CD14-positive monocyte (primary cell): ENCODE measurements around the gene PDE11A. TPM values are rescaled to one million over a fixed set of nuclear protein-coding genes. Genes with fewer than 3 reads are reported as not detected.

Experiments
- DNase-seq, 3 donors: peaks; one replicate each; pipeline ENCODE4 v3.0.0-alpha.2; 2011 to 2022
- H2AFZ ChIP-seq: 2 replicates; pipeline ENCODE4 v1.6.0; 2012; ENCODE audit warnings: mild to moderate bottlenecking, low read depth, low read length, inconsistent platforms; ENCODE audit not compliant: insufficient read depth, poor library complexity, severe bottlenecking
- H3K27ac ChIP-seq, 2 donors: 1 replicate in 1 of 2; 2 replicates in 1 of 2; pipeline ENCODE4 v1.5.1; 2012 to 2013; ENCODE audit warnings: low read length in 2 of 2, control low read depth in 1 of 2, inconsistent platforms in 1 of 2, low read depth in 1 of 2, mild to moderate bottlenecking in 1 of 2
- H3K27me3 ChIP-seq, 2 donors: one replicate each; pipeline versions ENCODE4 v1.6.0 to v1.6.1; 2011 to 2013; ENCODE audit warnings: low read length in 2 of 2; ENCODE audit not compliant: control insufficient read depth in 2 of 2, insufficient read depth in 2 of 2
- H3K36me3 ChIP-seq, 2 donors: replicated peaks in 1 of 2; 1 replicate in 1 of 2; 2 replicates in 1 of 2; pipeline versions ENCODE4 v1.5.1 to v1.6.1; 2012 to 2013; ENCODE audit warnings: low read length in 2 of 2, control low read depth in 1 of 2, inconsistent platforms in 1 of 2, mild to moderate bottlenecking in 1 of 2; ENCODE audit not compliant: insufficient read depth in 2 of 2, control insufficient read depth in 1 of 2
- H3K4me1 ChIP-seq, 2 donors: 1 replicate in 1 of 2; 2 replicates in 1 of 2; pipeline versions ENCODE4 v1.5.1 to v1.6.1; 2012 to 2013; ENCODE audit warnings: low read length in 2 of 2, control low read depth in 1 of 2, inconsistent platforms in 1 of 2, mild to moderate bottlenecking in 1 of 2, moderate library complexity in 1 of 2; ENCODE audit not compliant: insufficient read depth in 2 of 2, control insufficient read depth in 1 of 2
- H3K4me2 ChIP-seq: replicated peaks from 2 replicates; pipeline ENCODE3; 2012; ENCODE audit warnings: low read length, moderate library complexity, mild to moderate bottlenecking; ENCODE audit not compliant: poor library complexity, severe bottlenecking; ENCODE audit errors: extremely low read depth
- H3K4me3 ChIP-seq, 3 experiments: fragments of 200-600 bp in 1 of 3; sonication (generic) in 1 of 3; replicated peaks in 1 of 3; 1 replicate in 2 of 3; 2 replicates in 1 of 3; pipeline ENCODE4 v1.5.1; 2011 to 2013; ENCODE audit warnings: low read length in 3 of 3, mild to moderate bottlenecking in 3 of 3, control low read depth in 2 of 3, low read depth in 2 of 3, inconsistent platforms in 1 of 3, moderate library complexity in 1 of 3
- H3K79me2 ChIP-seq: 2 replicates; pipeline ENCODE4 v1.6.0; 2012; ENCODE audit warnings: mild to moderate bottlenecking, control low read depth, inconsistent platforms, low read length, moderate library complexity; ENCODE audit not compliant: insufficient read depth
- H3K9ac ChIP-seq: 2 replicates; pipeline ENCODE4 v1.6.0; 2017; ENCODE audit warnings: low read length, mild to moderate bottlenecking; ENCODE audit not compliant: insufficient read depth, poor library complexity, severe bottlenecking
- H3K9me3 ChIP-seq, 2 donors: replicated peaks in 1 of 2; 1 replicate in 1 of 2; 2 replicates in 1 of 2; pipeline versions ENCODE4 v1.5.1 to v1.6.1; 2012 to 2013; ENCODE audit warnings: low read length in 2 of 2, control low read depth in 1 of 2; ENCODE audit not compliant: control insufficient read depth in 1 of 2, insufficient read depth in 1 of 2
- H4K20me1 ChIP-seq: 2 replicates; pipeline ENCODE4 v1.6.0; 2012; ENCODE audit warnings: mild to moderate bottlenecking, low read length, control low read depth, moderate library complexity; ENCODE audit not compliant: insufficient read depth
- H3K27ac Mint-ChIP-seq, 7 donors: one replicate each; pipeline ENCODE4 v1.8.0; 2020; ENCODE audit warnings: mild to moderate bottlenecking in 7 of 7, mixed read lengths in 7 of 7, moderate library complexity in 6 of 7, inconsistent platforms in 2 of 7
- H3K27me3 Mint-ChIP-seq, 3 donors: one replicate each; pipeline ENCODE4 v1.8.0; 2021 to 2022; ENCODE audit warnings: low read depth in 3 of 3, mild to moderate bottlenecking in 3 of 3, mixed read lengths in 3 of 3, moderate library complexity in 3 of 3, inconsistent platforms in 1 of 3
- H3K36me3 Mint-ChIP-seq, 2 donors: one replicate each; pipeline ENCODE4 v1.8.0; 2020; ENCODE audit warnings: mixed read lengths in 2 of 2, inconsistent platforms in 1 of 2, mild to moderate bottlenecking in 1 of 2
- H3K4me1 Mint-ChIP-seq: one replicate; pipeline ENCODE4 v1.8.0; 2020; ENCODE audit warnings: mild to moderate bottlenecking, mixed read lengths
- H3K4me3 Mint-ChIP-seq, 2 donors: one replicate each; pipeline ENCODE4 v1.8.0; 2020; ENCODE audit warnings: mild to moderate bottlenecking in 2 of 2, mixed read lengths in 2 of 2, moderate library complexity in 1 of 2
- H3K9me3 Mint-ChIP-seq, 7 donors: one replicate each; pipeline ENCODE4 v1.8.0; 2020 to 2022; ENCODE audit warnings: mixed read lengths in 7 of 7, mild to moderate bottlenecking in 6 of 7, moderate library complexity in 6 of 7, inconsistent platforms in 2 of 7
- WGBS: methylation state at CpG from one replicate; pipeline ENCODE4 v1.1.5; 2013; ENCODE audit warnings: missing lambda C conversion rate; ENCODE audit not compliant: insufficient coverage; 5-methylcytosine and 5-hydroxymethylcytosine counted together
- intact Hi-C, 2 donors: fragments of 100-400 bp; cut with micrococcal nuclease; formaldehyde crosslinking; loops; one replicate each; pipeline versions ENCODE4 v1.15.0 to v1.15.1; 2023
- polyA plus RNA-seq, 3 donors: library from polyadenylated mRNA; depleted of rRNA in 1 of 3; unstranded in 2 of 3; stranded (reverse) in 1 of 3; fragments of 300-500 nt in 2 of 3; fragments of >200 nt in 1 of 3; fragmentation: Illumina TruSeq in 2 of 3; gene quantifications; 1 replicate in 2 of 3; 2 replicates in 1 of 3; pipeline ENCODE4 v1.2.3, GENCODE V29; 2012 to 2021
- TF ChIP-seq, protein P1 (sequence below): fragments of 200-600 bp; IDR thresholded peaks from one replicate; pipeline ENCODE4 v1.8.0; 2022; ENCODE audit warnings: antibody characterized with exemption, mild to moderate bottlenecking

Gene PDE11A
- polyA plus RNA-seq, 3 donors: not detected

DNA sequence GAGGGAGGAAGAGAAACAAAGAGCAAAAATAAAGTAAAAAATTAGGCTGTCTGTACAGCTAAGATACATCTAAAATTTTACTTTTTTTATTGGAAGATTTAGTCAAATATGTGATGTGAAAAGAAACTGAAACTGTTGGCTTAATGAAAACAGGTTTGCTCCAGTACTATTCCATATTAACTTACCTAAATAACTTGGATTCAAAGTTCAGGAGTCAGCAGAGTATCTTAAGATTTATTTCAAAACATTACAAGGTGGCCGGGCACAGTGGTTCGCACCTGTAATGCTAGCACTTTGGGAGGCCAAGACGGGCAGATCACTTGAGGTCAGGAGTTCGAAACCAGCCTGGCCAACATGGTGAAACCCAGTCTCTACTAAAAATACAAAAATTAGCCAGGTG lies 197.9 kb downstream of the PDE11A start:
- intact Hi-C loops: no loop called here
- Histone ChIP-seq H3K36me3 (no peaks in the 10 kb centered on the region), H2AFZ (no peak overlapping the region), H3K9me3 (no peaks in the 10 kb centered on the region), H3K79me2 (no peaks in the 10 kb centered on the region), H4K20me1 (no peaks in the 10 kb centered on the region), H3K9ac (no peak overlapping the region), H3K4me2 (no peak overlapping the region), H3K4me3 (no peak overlapping the region), H3K27me3 (no peaks in the 10 kb centered on the region), H3K27ac (no peak overlapping the region), H3K4me1 (no peaks in the 10 kb centered on the region)
- H3K4me1 Mint-ChIP-seq: no peaks in the 10 kb centered on the region
- H3K9me3 Mint-ChIP-seq: peaks cover 0 to 3% (median 0%) of the 10 kb centered on the region in 7 donors
- TF ChIP-seq, protein P1, sequence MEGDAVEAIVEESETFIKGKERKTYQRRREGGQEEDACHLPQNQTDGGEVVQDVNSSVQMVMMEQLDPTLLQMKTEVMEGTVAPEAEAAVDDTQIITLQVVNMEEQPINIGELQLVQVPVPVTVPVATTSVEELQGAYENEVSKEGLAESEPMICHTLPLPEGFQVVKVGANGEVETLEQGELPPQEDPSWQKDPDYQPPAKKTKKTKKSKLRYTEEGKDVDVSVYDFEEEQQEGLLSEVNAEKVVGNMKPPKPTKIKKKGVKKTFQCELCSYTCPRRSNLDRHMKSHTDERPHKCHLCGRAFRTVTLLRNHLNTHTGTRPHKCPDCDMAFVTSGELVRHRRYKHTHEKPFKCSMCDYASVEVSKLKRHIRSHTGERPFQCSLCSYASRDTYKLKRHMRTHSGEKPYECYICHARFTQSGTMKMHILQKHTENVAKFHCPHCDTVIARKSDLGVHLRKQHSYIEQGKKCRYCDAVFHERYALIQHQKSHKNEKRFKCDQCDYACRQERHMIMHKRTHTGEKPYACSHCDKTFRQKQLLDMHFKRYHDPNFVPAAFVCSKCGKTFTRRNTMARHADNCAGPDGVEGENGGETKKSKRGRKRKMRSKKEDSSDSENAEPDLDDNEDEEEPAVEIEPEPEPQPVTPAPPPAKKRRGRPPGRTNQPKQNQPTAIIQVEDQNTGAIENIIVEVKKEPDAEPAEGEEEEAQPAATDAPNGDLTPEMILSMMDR: no peak
- WGBS: 75% methylated on average over 2 of the region's 4 CpGs
- H3K4me3 Mint-ChIP-seq: no peak overlapping the region
- H3K36me3 Mint-ChIP-seq: no peaks in the 10 kb centered on the region
- H3K27me3 Mint-ChIP-seq: peaks cover 0 to 3% (median 0%) of the 10 kb centered on the region in 3 donors
- H3K27ac Mint-ChIP-seq: no peak overlapping the region
- no peak for DNase-seq

GRCh38 chr2:177873915-177874314 lies 198.7 kb downstream of the PDE11A start:
- TF ChIP-seq, protein P1: no peak
- H4K20me1 ChIP-seq: no peaks in the 10 kb centered on the region
- no peaks in the 10 kb centered on the region for H3K4me1 ChIP-seq
- H3K4me3 ChIP-seq: no peak overlapping the region
- no peaks in the 10 kb centered on the region for H3K79me2 ChIP-seq
- H3K4me1 Mint-ChIP-seq: no peaks in the 10 kb centered on the region
- no peaks in the 10 kb centered on the region for H3K9me3 ChIP-seq
- H3K27me3 ChIP-seq: no peaks in the 10 kb centered on the region
- no peak overlapping the region for H3K27ac Mint-ChIP-seq
- H3K27ac ChIP-seq: no peak overlapping the region
- H3K36me3 Mint-ChIP-seq: no peaks in the 10 kb centered on the region
- no peak for DNase-seq
- no peak overlapping the region for H2AFZ ChIP-seq
- intact Hi-C loops: no loop called here
- H3K9me3 Mint-ChIP-seq: peaks cover 0 to 3% (median 0%) of the 10 kb centered on the region in 7 donors
- no peak overlapping the region for H3K4me2 ChIP-seq
- H3K9ac ChIP-seq: no peak overlapping the region
- no CpG with 5 or more reads among the region's 1 CpG for WGBS
- H3K4me3 Mint-ChIP-seq: no peak overlapping the region
- H3K27me3 Mint-ChIP-seq: peaks cover 0 to 3% (median 0%) of the 10 kb centered on the region in 3 donors
- no peaks in the 10 kb centered on the region for H3K36me3 ChIP-seq
